HepG2 (cell line): ENCODE data around the gene NIPAL3.

ENCODE experiments used
- CBX1 ChIP-seq: IDR thresholded peaks from one replicate; pipeline ENCODE4 v1.6.1; 2016; ENCODE audit warnings: antibody characterized with exemption, low read depth
- CSRNP2 ChIP-seq: sonication (generic); formaldehyde crosslinking; conservative IDR thresholded peaks from 2 replicates; pipeline ENCODE4 v1.8.0; 2022; ENCODE audit warnings: low read depth, missing genetic modification reagents

GRCh38 chr1:24454673-24455072 is 39.1 kb downstream of the NIPAL3 start:
- TF ChIP-seq CSRNP2 (CRISPR knock-in tag), result no peak
- TF ChIP-seq CBX1, result no peak
